ENCODE data around the gene TEX13B. TPM values are rescaled to one million over a fixed set of nuclear protein-coding genes. Genes with fewer than 3 reads are reported as not detected.

TEX13B gene
- polyA plus RNA-seq, 2 of the 4 experiments (the other 2 are of a cell fraction), result not detected

DNA sequence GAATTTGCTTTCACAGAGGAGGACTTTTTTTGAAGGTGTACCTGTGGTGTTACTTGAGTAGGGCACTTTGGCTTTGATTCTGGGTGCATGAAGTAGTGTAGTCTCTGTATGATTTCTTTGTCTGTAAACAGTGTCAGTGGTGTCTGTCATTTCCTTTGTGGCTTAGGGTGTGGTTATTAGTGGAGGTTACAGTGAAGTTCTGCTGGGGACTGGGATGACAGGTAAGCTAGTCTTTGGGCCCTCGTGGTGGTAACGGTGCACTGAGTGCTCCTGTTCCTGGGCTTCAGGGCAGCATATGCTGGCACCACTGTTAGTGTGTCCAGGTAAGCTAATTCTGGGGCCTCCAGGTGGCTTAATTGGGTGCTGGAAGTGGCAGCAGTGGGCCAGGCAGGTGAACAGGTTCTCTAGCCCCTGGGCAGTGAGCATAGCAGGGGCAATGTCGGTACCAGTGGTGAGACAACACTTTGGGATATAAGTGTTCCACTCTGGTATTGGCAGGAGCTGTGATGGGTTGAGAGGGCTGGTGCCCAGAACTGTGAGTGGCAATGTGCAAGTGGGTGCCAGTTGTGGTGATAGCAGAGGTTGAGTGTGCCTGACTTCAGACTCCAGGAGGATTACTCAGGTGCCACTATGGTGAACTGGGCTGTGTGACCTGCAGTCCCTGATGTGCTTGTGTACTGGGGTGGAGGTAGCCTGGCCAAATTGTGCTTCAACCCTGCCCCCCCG is 36.6 kb upstream of the TEX13B start:
- no peak overlapping the region for H3K4me3 ChIP-seq
- no peak for FAIRE-seq
- no peak for DNase-seq (ENCODE audit: low read depth in 1 of 2, low spot score in 1 of 2)
- ChIA-PET CTCF (interaction anchor here (0.7 to 1.8 kb wide), 2 partner anchors 52 to 66 kb away, joined by 3 to 6 read pairs; no protein-coding TSS in a partner anchor), POLR2A (no interaction called here)
- H3K9me3 ChIP-seq, result no peaks in the 10 kb centered on the region
- 66% methylated on average over 4 of the region's 4 CpGs for WGBS (ENCODE audit: missing lambda C conversion rate)
- ATAC-seq, result no peak
- no peak overlapping the region for H3K4me2 ChIP-seq
- TF ChIP-seq MAZ (IDR thresholded peaks at IDR 0.05; ENCODE audit: borderline replicate concordance, low read depth, low read length) (no peak), ZNF302 (CRISPR knock-in tag; IDR thresholded peaks at IDR 0.05) (no peak), RARB (CRISPR knock-in tag; IDR thresholded peaks at IDR 0.05) (no peak), CHD4 (IDR thresholded peaks at IDR 0.05; ENCODE audit: borderline replicate concordance) (no peak), ESRRA (IDR thresholded peaks at IDR 0.05; ENCODE audit: borderline replicate concordance, low read length) (no peak), JUNB (IDR thresholded peaks at IDR 0.05) (no peak), CBX2 (IDR thresholded peaks at IDR 0.05; ENCODE audit: borderline replicate concordance, low read depth) (no peak), RAD21 (conservative IDR thresholded peaks at IDR 0.05 in 1 of 2, IDR thresholded peaks at IDR 0.05 in 1 of 2) (no peak), BHLHE40 (IDR thresholded peaks at IDR 0.05; ENCODE audit: low read depth, low read length) (no peak)
- TF ChIP-seq, protein P1, sequence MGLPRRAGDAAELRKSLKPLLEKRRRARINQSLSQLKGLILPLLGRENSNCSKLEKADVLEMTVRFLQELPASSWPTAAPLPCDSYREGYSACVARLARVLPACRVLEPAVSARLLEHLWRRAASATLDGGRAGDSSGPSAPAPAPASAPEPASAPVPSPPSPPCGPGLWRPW (IDR thresholded peaks at IDR 0.05), result no peak
- TF ChIP-seq, protein P2, sequence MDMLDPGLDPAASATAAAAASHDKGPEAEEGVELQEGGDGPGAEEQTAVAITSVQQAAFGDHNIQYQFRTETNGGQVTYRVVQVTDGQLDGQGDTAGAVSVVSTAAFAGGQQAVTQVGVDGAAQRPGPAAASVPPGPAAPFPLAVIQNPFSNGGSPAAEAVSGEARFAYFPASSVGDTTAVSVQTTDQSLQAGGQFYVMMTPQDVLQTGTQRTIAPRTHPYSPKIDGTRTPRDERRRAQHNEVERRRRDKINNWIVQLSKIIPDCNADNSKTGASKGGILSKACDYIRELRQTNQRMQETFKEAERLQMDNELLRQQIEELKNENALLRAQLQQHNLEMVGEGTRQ (IDR thresholded peaks at IDR 0.05), result no peak
- TF ChIP-seq, protein P3, sequence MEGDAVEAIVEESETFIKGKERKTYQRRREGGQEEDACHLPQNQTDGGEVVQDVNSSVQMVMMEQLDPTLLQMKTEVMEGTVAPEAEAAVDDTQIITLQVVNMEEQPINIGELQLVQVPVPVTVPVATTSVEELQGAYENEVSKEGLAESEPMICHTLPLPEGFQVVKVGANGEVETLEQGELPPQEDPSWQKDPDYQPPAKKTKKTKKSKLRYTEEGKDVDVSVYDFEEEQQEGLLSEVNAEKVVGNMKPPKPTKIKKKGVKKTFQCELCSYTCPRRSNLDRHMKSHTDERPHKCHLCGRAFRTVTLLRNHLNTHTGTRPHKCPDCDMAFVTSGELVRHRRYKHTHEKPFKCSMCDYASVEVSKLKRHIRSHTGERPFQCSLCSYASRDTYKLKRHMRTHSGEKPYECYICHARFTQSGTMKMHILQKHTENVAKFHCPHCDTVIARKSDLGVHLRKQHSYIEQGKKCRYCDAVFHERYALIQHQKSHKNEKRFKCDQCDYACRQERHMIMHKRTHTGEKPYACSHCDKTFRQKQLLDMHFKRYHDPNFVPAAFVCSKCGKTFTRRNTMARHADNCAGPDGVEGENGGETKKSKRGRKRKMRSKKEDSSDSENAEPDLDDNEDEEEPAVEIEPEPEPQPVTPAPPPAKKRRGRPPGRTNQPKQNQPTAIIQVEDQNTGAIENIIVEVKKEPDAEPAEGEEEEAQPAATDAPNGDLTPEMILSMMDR (IDR thresholded peaks at IDR 0.05), result no peak
- TF ChIP-seq, protein P4, sequence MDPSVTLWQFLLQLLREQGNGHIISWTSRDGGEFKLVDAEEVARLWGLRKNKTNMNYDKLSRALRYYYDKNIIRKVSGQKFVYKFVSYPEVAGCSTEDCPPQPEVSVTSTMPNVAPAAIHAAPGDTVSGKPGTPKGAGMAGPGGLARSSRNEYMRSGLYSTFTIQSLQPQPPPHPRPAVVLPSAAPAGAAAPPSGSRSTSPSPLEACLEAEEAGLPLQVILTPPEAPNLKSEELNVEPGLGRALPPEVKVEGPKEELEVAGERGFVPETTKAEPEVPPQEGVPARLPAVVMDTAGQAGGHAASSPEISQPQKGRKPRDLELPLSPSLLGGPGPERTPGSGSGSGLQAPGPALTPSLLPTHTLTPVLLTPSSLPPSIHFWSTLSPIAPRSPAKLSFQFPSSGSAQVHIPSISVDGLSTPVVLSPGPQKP (IDR thresholded peaks at IDR 0.05; ENCODE audit: low read depth, low read length), result no peak
- no peak overlapping the region for H3K27ac ChIP-seq
- H3K4me1 ChIP-seq, result no peaks in the 10 kb centered on the region

DNA sequence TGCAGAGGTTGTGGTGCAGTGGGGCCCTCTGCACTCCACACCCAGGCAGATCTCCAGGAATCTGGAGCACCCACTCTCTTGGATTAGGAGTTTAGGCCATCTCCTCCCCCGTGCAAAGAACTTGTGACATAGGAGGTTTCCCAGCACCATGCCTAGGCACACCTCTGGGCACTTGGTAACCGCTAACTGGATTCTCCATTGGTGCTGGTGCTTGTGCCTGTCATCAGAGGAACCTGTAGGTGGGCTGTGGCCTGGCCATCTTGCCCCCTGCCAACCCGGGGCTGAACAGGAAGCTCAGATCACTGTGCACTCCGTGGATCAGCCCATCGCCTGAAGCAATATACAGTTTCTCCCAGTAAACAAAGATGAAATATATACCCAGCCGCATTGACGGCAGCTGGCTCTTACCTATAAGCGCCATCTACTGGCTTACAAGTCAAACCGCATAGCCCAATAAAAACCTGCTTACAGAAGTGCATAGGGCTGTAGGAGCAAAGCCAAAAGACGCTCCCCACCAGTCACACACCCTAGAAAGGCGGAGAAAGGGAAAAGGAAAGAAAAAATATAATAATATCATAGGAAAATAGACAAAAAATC is 19.1 kb upstream of the TEX13B start:
- ChIA-PET POLR2A (no interaction called here), CTCF (interaction anchor here (0.7 to 1.6 kb wide), 4 partner anchors 8 to 1848 kb away, joined by 3 to 5 read pairs (median 4); no protein-coding TSS in a partner anchor)
- H3K9me3 ChIP-seq, result no peaks in the 10 kb centered on the region
- peak overlapping the region; percentile 27; the same call in 2 of the 3 replicates for H3K4me2 ChIP-seq
- FAIRE-seq (peak; percentile 85), ATAC-seq (peak; percentile 89 to 91), DNase-seq (ENCODE audit: low read depth in 1 of 2, low spot score in 1 of 2) (peak; percentile 28 to 70)
- no peak overlapping the region for H3K4me3 ChIP-seq
- H3K27ac ChIP-seq, result peak overlapping the region in 1 of 2 experiments; percentile 43; a peak in 2 of 6 replicates
- 11% methylated on average over 11 of the region's 11 CpGs for WGBS (ENCODE audit: missing lambda C conversion rate)
- TF ChIP-seq, protein P5, sequence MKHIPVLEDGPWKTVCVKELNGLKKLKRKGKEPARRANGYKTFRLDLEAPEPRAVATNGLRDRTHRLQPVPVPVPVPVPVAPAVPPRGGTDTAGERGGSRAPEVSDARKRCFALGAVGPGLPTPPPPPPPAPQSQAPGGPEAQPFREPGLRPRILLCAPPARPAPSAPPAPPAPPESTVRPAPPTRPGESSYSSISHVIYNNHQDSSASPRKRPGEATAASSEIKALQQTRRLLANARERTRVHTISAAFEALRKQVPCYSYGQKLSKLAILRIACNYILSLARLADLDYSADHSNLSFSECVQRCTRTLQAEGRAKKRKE (CRISPR knock-in tag; IDR thresholded peaks at IDR 0.05; ENCODE audit: low read depth), result no peak
- 0 out of 3 replicates have a peak, but pooled peaks have one; percentile 17 for TF ChIP-seq SMC3 (IDR thresholded peaks at IDR 0.05)
- TF ChIP-seq BHLHE40 (IDR thresholded peaks at IDR 0.05; ENCODE audit: low read depth, low read length), result no peak
- peak in 1 of 2 experiments; percentile 28; a peak in 3 of 5 replicates for TF ChIP-seq RAD21 (conservative IDR thresholded peaks at IDR 0.05 in 1 of 2, IDR thresholded peaks at IDR 0.05 in 1 of 2)
- TF ChIP-seq, protein P3 (IDR thresholded peaks at IDR 0.05), result peak; percentile 46
- no peak for TF ChIP-seq CBX2 (IDR thresholded peaks at IDR 0.05; ENCODE audit: borderline replicate concordance, low read depth)
- no peak for TF ChIP-seq HOXA7 (CRISPR knock-in tag; IDR thresholded peaks at IDR 0.05)
- no peaks in the 10 kb centered on the region for H3K4me1 ChIP-seq
